Endothelial cell of umbilical vein (primary cell): ENCODE measurements around the gene CDC42EP4.

Experiments
- EZH2 ChIP-seq: IDR thresholded peaks from 2 replicates; pipeline ENCODE4 v1.6.1; 2012; ENCODE audit warnings: borderline replicate concordance, low read depth, mild to moderate bottlenecking, moderate library complexity, low read length, inconsistent platforms; ENCODE audit not compliant: severe bottlenecking
- GATA2 ChIP-seq: IDR thresholded peaks from 2 replicates; pipeline ENCODE4 v1.7.0; 2011; ENCODE audit warnings: low read depth, mild to moderate bottlenecking, moderate library complexity, mixed read lengths, low read length; ENCODE audit not compliant: insufficient read length, insufficient read depth
- JUN ChIP-seq: IDR thresholded peaks from 2 replicates; pipeline ENCODE4 v1.6.1; 2011; ENCODE audit warnings: borderline replicate concordance, low read depth; ENCODE audit not compliant: insufficient read length, insufficient read depth
- POLR2A ChIP-seq: IDR thresholded peaks from 2 replicates; pipeline ENCODE4 v1.6.1; 2012; ENCODE audit warnings: low read depth, mild to moderate bottlenecking, control low read depth, low read length
- TF ChIP-seq, protein P1 (sequence below), 2 donors: IDR thresholded peaks; 1 replicate in 1 of 2; 2 replicates in 1 of 2; pipeline ENCODE4 v1.5.1; 2011; ENCODE audit warnings: low read length in 2 of 2, mild to moderate bottlenecking in 2 of 2, moderate library complexity in 2 of 2, control low read depth in 1 of 2, inconsistent platforms in 1 of 2, low read depth in 1 of 2; ENCODE audit not compliant: insufficient read depth in 1 of 2; ENCODE audit errors: extremely low read depth in 1 of 2
- TF ChIP-seq, protein P2 (sequence below): IDR thresholded peaks from 2 replicates; pipeline ENCODE4 v1.6.1; 2011; ENCODE audit not compliant: insufficient read depth, insufficient read length

DNA sequence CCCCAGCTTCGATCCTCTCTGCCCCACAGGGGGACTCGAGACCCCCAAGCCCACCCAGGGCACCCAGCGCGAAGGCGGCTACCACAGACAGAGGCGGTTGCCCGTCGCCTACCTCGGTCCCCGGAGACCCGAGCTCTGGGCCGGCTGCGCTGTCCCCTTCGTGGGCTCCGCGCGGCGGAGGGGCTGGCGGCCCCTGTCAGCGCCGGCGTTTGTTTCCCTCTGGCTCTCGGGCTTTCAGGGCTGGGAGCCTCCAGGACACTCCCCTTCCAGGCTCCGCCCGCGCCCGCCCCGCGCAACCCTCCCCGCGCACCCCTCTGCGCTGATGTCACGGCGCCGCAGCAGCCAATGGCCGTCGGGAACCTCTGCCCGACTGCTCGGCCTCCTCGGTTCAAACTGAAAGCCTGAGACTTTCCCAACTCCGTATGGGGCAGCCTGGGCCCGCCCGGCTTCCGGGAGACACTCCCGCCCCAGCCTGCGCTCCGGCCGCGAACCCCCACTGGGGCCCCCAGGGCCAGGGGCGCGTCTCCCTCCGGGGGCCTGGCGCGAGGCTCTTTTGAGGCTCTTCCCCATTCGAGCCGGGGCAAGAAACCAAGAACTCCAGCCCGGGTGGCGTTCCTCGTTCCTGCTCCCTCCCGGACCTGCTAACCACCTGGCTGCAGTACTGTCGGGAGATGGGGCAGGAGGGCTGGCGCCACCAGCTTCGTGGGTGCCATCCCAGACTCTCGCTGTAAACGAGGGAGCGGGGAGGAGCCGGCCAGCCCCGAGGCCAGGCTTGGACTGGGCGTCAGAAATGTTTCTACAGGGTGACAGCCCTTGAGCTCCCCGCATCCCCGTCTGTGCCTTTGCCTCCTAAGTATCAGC lies at the start of gene CDC42EP4:
- TF ChIP-seq, protein P1, sequence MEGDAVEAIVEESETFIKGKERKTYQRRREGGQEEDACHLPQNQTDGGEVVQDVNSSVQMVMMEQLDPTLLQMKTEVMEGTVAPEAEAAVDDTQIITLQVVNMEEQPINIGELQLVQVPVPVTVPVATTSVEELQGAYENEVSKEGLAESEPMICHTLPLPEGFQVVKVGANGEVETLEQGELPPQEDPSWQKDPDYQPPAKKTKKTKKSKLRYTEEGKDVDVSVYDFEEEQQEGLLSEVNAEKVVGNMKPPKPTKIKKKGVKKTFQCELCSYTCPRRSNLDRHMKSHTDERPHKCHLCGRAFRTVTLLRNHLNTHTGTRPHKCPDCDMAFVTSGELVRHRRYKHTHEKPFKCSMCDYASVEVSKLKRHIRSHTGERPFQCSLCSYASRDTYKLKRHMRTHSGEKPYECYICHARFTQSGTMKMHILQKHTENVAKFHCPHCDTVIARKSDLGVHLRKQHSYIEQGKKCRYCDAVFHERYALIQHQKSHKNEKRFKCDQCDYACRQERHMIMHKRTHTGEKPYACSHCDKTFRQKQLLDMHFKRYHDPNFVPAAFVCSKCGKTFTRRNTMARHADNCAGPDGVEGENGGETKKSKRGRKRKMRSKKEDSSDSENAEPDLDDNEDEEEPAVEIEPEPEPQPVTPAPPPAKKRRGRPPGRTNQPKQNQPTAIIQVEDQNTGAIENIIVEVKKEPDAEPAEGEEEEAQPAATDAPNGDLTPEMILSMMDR (IDR thresholded peaks at IDR 0.05; ENCODE audit: extremely low read depth in 1 of 2, insufficient read depth in 1 of 2, low read depth in 1 of 2, low read length in 2 of 2) = no peak
- TF ChIP-seq GATA2 (no peak), EZH2 (no peak), POLR2A (peak; percentile 80), JUN (no peak)
- TF ChIP-seq, protein P2, sequence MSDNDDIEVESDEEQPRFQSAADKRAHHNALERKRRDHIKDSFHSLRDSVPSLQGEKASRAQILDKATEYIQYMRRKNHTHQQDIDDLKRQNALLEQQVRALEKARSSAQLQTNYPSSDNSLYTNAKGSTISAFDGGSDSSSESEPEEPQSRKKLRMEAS = no peak
